H7 (cell line): ENCODE results near the gene PEX11A. TPM values are rescaled to one million over a fixed set of nuclear protein-coding genes. Genes with fewer than 3 reads are reported as not detected.

Experiments used
- DNase-seq: peaks from one replicate; pipeline ENCODE4 v3.0.0; 2012
- H3K27me3 ChIP-seq: 2 replicates; pipeline ENCODE4 v1.6.0; 2011; ENCODE audit warnings: mild to moderate bottlenecking, low read length; ENCODE audit not compliant: control insufficient read depth, insufficient read depth
- H3K36me3 ChIP-seq: replicated peaks from 2 replicates; pipeline ENCODE4 v1.5.1; 2011; ENCODE audit warnings: low read length; ENCODE audit not compliant: control insufficient read depth, insufficient read depth
- H3K4me3 ChIP-seq: 2 replicates; pipeline ENCODE4 v1.5.1; 2011; ENCODE audit warnings: low read depth, mild to moderate bottlenecking, control low read depth, low read length, moderate library complexity; ENCODE audit not compliant: insufficient read depth
- total RNA-seq: library from RNA; depleted of rRNA; stranded (reverse); fragments of >200 nt; shearing (Covaris generic); gene quantifications from 2 replicates; pipeline ENCODE4 v1.2.3, GENCODE V29; 2014; rRNA removed

PEX11A gene
- total RNA-seq, 1 experiment from 2014 or later, result 1.6 TPM

GRCh38 chr15:89640245-89640644 lies 50.3 kb downstream of the PEX11A start:
- Histone ChIP-seq H3K36me3 (peaks cover 6% of the 10 kb centered on the region), H3K4me3 (no peak overlapping the region), H3K27me3 (no peaks in the 10 kb centered on the region)
- no peak for DNase-seq

GRCh38 chr15:89633585-89633984 lies 57.0 kb downstream of the PEX11A start:
- Histone ChIP-seq H3K27me3 (no peaks in the 10 kb centered on the region), H3K36me3 (peaks cover 26% of the 10 kb centered on the region), H3K4me3 (no peak overlapping the region)
- no peak for DNase-seq

GRCh38 chr15:89632563-89633430 lies 57.8 kb downstream of the PEX11A start:
- H3K36me3 ChIP-seq, result peaks cover 31% of the 10 kb centered on the region
- DNase-seq, result peak; percentile 30

GRCh38 chr15:89631902-89632264 lies 58.7 kb downstream of the PEX11A start:
- Histone ChIP-seq H3K36me3 (peaks cover 39% of the 10 kb centered on the region), H3K27me3 (no peaks in the 10 kb centered on the region), H3K4me3 (no peak overlapping the region)
- peak; percentile 43 for DNase-seq

More at GRCh38 chr15:89632563-89633430, 57.8 kb downstream of the PEX11A start:
- no peaks in the 10 kb centered on the region for H3K27me3 ChIP-seq
- no peak overlapping the region for H3K4me3 ChIP-seq

Other genes starting within 250 kb of the PEX11A start
- 0.67 TPM in 1 of 2 replicates, not detected in the other for gene RHCG, start 194.2 kb downstream of the PEX11A start, total RNA-seq
- gene TICRR, start 115.3 kb downstream of the PEX11A start, total RNA-seq, result 19.2 and 24.1 TPM in 2 replicates
- gene KIF7, start 35.3 kb downstream of the PEX11A start, total RNA-seq, result 7.8 and 9.0 TPM in 2 replicates
- gene PLIN1, start 11.4 kb downstream of the PEX11A start, total RNA-seq, result 0.18 TPM in 1 of 2 replicates, not detected in the other
- gene WDR93, start 57 bp upstream of the PEX11A start, total RNA-seq, result not detected in 2 replicates
- gene MESP1, start 60.5 kb upstream of the PEX11A start, total RNA-seq, result 1.6 and 2.6 TPM in 2 replicates
- 2.0 TPM in 2 replicates for gene MESP2, start 85.6 kb upstream of the PEX11A start, total RNA-seq
- 3.3 and 6.7 TPM in 2 replicates for gene ANPEP, start 124.1 kb upstream of the PEX11A start, total RNA-seq
- 39.6 and 62.8 TPM in 2 replicates for gene AP3S2, start 203.2 kb upstream of the PEX11A start, total RNA-seq
- 2.1 and 2.6 TPM in 2 replicates for gene ARPIN, start 222.2 kb upstream of the PEX11A start, total RNA-seq